ENCODE data around the gene MEF2C.

DNA sequence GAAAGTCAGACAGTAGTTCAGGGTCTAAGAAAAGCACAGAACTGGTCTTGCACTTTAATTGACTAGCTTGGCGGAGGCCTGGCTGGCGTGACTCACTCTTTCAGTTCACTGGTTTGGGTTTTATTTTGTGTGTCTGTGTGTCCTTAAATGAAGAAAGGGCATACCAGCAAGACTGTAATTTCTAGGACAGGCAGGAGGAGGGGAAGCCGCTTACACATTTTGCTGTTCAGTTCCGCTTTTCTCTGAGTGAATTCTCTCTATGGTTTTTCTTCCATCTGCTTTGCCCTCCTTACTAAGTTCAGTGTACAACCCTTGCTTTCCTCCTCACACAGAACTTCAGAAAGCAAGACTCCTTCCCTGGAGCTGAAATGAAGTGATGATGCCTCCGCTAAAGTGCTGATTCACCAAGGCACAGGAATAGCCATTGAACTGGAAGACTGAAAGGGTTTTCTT lies 150.8 kb downstream of the MEF2C start:
- TF ChIP-seq POLR2AphosphoS5 (IDR thresholded peaks at IDR 0.05; ENCODE audit: borderline replicate concordance, low read depth, low read length) (no peak), EZH2 (IDR thresholded peaks at IDR 0.05) (no peak)
